ENCODE measurements around the gene FAT2.
"Not testable (repeated sequence)": the region's sequence is repeated elsewhere in the genome, so short reads cannot be mapped to it uniquely, and the experiment has no call there.

FAT2 gene

DNA sequence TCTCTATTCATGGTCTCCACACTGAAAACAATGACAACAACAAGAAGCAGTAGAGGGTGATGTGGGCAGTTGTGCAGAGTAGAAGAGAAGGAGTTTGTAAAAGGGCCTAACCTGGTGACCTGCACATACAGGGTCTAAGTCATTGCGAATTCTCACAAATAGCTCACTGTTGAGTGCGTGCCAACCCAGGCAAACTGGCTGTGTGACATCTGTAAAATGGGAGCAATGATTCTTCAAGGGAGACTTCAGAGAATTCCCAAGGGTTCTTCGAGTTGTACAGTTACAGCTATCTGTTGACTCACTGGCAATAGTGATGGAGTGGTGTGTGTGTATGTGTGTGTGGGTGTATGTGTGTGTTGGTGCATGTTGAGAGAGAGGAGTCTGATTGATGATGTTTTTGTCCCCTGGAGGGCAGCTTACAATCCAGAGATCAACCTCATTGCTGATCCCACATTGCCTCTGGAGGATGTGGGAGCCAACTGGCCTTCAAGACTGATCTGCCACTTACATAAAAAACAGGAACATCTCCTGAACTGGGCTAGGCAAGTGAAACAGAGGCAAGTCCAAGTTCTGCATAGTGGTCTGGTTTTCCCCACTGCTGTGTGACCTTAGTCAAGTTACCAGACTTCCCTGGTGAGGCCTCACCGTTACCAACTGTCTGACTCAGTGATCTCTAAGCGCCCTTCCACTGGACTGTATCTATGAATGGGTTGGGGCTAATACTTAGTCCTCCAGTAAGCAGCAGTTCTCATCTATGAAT, 3.2 kb downstream of the FAT2 start:
- no peak for DNase-seq (ENCODE audit: insufficient read length)
- FAIRE-seq, result no peak

GRCh38 chr5:151585970-151586369, 5.2 kb downstream of the FAT2 start:
- DNase-seq (ENCODE audit: insufficient read length) (no peak), FAIRE-seq (no peak)
- TF ChIP-seq TAF1 (IDR thresholded peaks at IDR 0.05; ENCODE audit: borderline replicate concordance, low read depth, low read length), result no peak
- no peak for TF ChIP-seq POLR2A (IDR thresholded peaks at IDR 0.05; ENCODE audit: low read depth, low read length)
- TF ChIP-seq POLR2AphosphoS5 (IDR thresholded peaks at IDR 0.05; ENCODE audit: low read depth, low read length), result no peak

More for the DNA sequence above, 3.2 kb downstream of the FAT2 start:
- TF ChIP-seq TAF1 (IDR thresholded peaks at IDR 0.05; ENCODE audit: borderline replicate concordance, low read depth, low read length) (no peak), POLR2AphosphoS5 (IDR thresholded peaks at IDR 0.05; ENCODE audit: low read depth, low read length) (no peak), POLR2A (IDR thresholded peaks at IDR 0.05; ENCODE audit: low read depth, low read length) (no peak)

GRCh38 chr5:151585344-151585743, 5.8 kb downstream of the FAT2 start:
- not testable (repeated sequence) for DNase-seq (ENCODE audit: insufficient read length); FAIRE-seq

GRCh38 chr5:151584057-151584937, 6.8 kb downstream of the FAT2 start:
- no peak for TF ChIP-seq POLR2A (IDR thresholded peaks at IDR 0.05; ENCODE audit: low read depth, low read length)
- no peak for TF ChIP-seq TAF1 (IDR thresholded peaks at IDR 0.05; ENCODE audit: borderline replicate concordance, low read depth, low read length)
- TF ChIP-seq POLR2AphosphoS5 (IDR thresholded peaks at IDR 0.05; ENCODE audit: low read depth, low read length), result no peak
- DNase-seq (ENCODE audit: insufficient read length), result no peak
- FAIRE-seq, result no peak

DNA sequence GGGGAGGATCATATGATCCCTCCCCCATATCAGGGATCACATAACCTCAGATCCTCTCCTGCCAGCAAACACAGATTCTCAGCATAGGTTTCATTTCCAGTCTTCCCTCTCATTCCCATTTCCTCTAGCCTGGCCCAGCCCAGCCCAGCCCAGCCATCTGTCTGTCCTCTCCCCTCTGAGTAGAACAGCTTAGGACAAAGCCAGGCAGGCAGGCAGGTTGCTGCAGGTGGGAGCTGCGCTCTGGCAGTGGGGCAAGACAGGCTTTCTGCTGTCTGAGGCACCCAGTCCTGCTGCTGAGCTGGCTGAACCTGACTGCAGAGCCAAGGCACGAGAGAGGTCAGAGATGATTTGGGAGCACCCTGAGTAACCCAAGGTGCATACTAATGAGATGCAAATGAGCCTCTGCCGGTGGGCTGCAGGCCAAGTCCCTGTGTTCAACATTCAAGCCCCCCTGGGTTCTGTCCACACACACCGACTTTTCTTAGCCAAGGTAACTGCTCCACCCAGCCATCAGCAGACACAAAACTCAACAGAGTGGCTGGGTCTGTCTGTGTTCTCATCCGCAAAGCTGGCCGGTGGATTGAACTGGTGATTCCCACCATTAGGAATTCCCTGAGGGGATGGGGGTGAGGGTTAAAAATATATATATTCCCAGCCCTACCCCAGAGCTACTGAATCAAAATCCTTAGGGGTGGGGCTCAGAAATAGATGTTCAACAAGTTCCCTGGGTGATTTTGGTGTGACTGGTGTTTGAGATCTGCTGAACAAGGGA, 9.1 kb downstream of the FAT2 start:
- TF ChIP-seq TAF1 (IDR thresholded peaks at IDR 0.05; ENCODE audit: borderline replicate concordance, low read depth, low read length), result no peak
- no peak for TF ChIP-seq POLR2A (IDR thresholded peaks at IDR 0.05; ENCODE audit: low read depth, low read length)
- TF ChIP-seq POLR2AphosphoS5 (IDR thresholded peaks at IDR 0.05; ENCODE audit: low read depth, low read length), result no peak
- DNase-seq (ENCODE audit: insufficient read length) (no peak), FAIRE-seq (no peak)

DNA sequence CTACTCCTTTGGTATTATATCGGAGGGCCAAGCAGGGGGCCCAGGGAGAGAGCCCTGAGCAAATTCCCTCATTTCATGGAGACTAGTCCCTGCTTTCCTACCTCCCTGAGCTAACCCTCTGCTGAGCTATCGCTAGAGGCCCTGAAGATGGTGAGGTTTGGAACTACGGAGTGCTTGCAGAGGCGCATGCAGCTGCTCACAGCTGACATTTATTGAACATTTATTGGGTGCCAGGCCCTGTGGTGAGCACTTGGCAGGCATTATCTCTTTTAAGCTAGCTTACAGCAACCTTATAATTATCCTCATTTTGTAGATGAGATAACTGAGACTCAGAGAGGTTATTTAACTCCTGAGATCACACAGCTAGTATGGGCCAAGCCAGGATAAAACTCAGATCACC, 9.8 kb downstream of the FAT2 start:
- DNase-seq (ENCODE audit: insufficient read length) (no peak), FAIRE-seq (no peak)
- TF ChIP-seq POLR2A (IDR thresholded peaks at IDR 0.05; ENCODE audit: low read depth, low read length), result no peak
- TF ChIP-seq TAF1 (IDR thresholded peaks at IDR 0.05; ENCODE audit: borderline replicate concordance, low read depth, low read length), result no peak
- no peak for TF ChIP-seq POLR2AphosphoS5 (IDR thresholded peaks at IDR 0.05; ENCODE audit: low read depth, low read length)

GRCh38 chr5:151580858-151581257, 10.3 kb downstream of the FAT2 start:
- no peak for DNase-seq (ENCODE audit: insufficient read length)
- no peak for TF ChIP-seq TAF1 (IDR thresholded peaks at IDR 0.05; ENCODE audit: borderline replicate concordance, low read depth, low read length)
- no peak for FAIRE-seq

DNA sequence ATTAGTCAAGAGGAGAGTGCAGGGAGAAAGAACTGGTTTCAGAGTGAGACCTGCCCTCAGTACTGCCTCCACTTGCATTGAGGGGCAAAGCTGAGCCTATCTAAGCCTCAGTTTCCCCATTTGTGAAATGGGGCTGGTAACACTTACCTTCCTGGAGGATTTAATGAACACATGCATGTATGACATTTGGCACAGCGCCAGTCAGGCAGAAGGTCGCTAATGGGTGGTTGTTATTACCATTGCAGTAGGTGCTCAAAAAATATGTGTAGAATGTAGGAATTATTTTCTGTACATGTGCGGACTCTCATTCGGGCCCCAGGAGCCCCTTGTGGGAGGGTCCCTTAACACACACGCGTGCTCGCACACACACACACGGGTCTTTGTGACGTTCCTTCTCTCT, 10.9 kb downstream of the FAT2 start:
- DNase-seq (ENCODE audit: insufficient read length) (no peak), FAIRE-seq (no peak)
- TF ChIP-seq POLR2A (IDR thresholded peaks at IDR 0.05; ENCODE audit: low read depth, low read length) (no peak), POLR2AphosphoS5 (IDR thresholded peaks at IDR 0.05; ENCODE audit: low read depth, low read length) (no peak), TAF1 (IDR thresholded peaks at IDR 0.05; ENCODE audit: borderline replicate concordance, low read depth, low read length) (no peak)

GRCh38 chr5:151579146-151579545, 12.0 kb downstream of the FAT2 start:
- not testable (repeated sequence) for FAIRE-seq; DNase-seq (ENCODE audit: insufficient read length)

GRCh38 chr5:151578326-151579025, 12.7 kb downstream of the FAT2 start:
- no peak for DNase-seq (ENCODE audit: insufficient read length)
- TF ChIP-seq POLR2A (IDR thresholded peaks at IDR 0.05; ENCODE audit: low read depth, low read length) (no peak), POLR2AphosphoS5 (IDR thresholded peaks at IDR 0.05; ENCODE audit: low read depth, low read length) (no peak), TAF1 (IDR thresholded peaks at IDR 0.05; ENCODE audit: borderline replicate concordance, low read depth, low read length) (no peak)
- no peak for FAIRE-seq

GRCh38 chr5:151577566-151577965, 13.6 kb downstream of the FAT2 start:
- TF ChIP-seq TAF1 (IDR thresholded peaks at IDR 0.05; ENCODE audit: borderline replicate concordance, low read depth, low read length) (no peak), POLR2AphosphoS5 (IDR thresholded peaks at IDR 0.05; ENCODE audit: low read depth, low read length) (no peak), POLR2A (IDR thresholded peaks at IDR 0.05; ENCODE audit: low read depth, low read length) (no peak)
- FAIRE-seq (no peak), DNase-seq (ENCODE audit: insufficient read length) (no peak)
